Thoracic aorta endothelial cell (primary cell): ENCODE results near the gene ZDHHC4. TPM values are rescaled to one million over a fixed set of nuclear protein-coding genes. Genes with fewer than 3 reads are reported as not detected.

Source experiments
- total RNA-seq: library from RNA; depleted of rRNA; stranded (reverse); fragments of >200 nt; gene quantifications from 2 replicates; pipeline ENCODE4 v1.2.3, GENCODE V29; 2012

ZDHHC4 gene
- total RNA-seq: 30.7 and 33.9 TPM in 2 replicates

GRCh38 chr7:6577369-6578113 lies at the start of gene ZDHHC4:
Gene ZDHHC4, plus strand, starts transcription at chr7:6577454. Its CDS starts 3,108 bp downstream, at chr7:6580562.

GRCh38 chr7:6551016-6551511 lies 26.2 kb upstream of the ZDHHC4 start, which contains the start of gene GRID2IP:
Gene GRID2IP, minus strand, starts transcription at chr7:6551461. Its CDS starts 25 bp downstream, at chr7:6551436.

DNA sequence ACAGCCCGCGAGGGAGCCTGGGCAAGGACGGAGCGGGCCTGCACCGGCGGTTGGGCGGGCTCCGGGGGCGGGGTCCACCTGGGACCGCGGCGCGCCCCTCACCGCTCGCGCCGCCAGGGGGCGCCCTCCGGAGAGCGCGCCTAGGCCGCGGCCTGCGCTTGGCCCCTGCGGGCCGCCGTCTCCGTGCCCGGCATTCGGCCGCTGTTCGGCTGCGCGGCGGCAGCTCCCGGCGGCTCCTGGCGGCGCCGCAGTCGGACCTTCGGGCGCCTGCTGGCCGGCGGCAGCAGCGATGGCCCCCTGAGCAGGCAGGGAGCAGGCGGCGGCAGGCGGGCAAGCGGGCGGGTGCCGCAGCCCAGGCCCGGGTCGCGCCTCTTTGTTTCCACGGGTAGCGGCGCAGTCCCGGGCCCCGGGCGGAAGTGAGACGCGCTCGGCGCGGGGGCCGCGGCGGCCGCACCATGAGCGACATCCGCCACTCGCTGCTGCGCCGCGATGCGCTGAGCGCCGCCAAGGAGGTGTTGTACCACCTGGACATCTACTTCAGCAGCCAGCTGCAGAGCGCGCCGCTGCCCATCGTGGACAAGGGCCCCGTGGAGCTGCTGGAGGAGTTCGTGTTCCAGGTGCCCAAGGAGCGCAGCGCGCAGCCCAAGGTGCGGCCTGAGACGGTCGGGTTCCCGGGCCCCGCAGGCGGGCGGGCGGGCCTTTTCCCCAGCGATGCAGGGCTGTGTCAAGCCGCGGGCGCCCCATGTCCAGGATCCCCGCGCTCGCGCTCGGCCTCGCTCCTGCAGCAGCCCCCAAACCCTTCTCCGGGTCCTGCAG lies 12.8 kb downstream of the ZDHHC4 start, which contains the start of gene INTS15:
INTS15 (plus strand) TSS at position 193 of the 816 bp plus-strand sequence; CDS start at position 456, 263 bp downstream.

DNA sequence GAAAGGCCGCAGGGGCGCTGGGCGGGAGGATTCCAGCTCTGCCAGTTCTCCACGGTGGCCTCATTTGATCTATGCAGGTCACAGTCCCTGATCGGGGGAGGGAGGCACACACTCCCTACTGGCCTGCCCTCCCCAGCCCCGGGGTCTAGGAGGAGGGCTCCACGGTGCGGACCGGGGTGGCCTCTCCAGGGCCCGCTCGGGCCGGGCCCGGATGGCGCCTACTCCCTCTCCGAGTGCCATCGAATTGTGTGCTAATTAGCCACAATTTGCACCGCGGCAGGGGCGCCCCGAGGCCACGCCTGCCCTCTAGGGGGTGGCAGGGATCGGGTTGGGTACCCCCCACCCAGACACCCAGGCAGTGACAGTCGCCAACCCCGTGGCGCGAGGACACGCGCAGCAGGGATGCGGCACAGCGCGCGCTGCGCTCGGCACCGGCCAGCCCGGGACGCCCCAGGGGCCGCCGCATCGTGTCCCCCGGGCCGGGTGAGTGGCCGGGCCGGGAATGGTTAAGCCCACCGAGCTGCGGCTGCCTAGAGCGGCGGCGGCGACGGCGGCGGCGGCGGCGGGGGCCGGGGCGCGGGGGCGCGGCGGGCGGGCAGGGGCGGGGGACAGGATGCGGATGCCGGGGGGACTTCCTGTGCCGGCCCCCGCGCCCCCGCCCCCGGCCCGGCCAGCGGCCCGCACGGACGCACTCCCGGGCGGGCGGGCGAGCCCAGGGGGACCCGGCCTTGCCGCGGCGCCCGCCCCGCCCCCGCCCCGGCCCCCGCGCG lies 37.9 kb downstream of the ZDHHC4 start, which contains the start of gene ZNF853:
ZNF853 (plus strand) TSS at position 658 of the 770 bp plus-strand sequence. CDS start 565 bp downstream, outside the sequence.

DNA sequence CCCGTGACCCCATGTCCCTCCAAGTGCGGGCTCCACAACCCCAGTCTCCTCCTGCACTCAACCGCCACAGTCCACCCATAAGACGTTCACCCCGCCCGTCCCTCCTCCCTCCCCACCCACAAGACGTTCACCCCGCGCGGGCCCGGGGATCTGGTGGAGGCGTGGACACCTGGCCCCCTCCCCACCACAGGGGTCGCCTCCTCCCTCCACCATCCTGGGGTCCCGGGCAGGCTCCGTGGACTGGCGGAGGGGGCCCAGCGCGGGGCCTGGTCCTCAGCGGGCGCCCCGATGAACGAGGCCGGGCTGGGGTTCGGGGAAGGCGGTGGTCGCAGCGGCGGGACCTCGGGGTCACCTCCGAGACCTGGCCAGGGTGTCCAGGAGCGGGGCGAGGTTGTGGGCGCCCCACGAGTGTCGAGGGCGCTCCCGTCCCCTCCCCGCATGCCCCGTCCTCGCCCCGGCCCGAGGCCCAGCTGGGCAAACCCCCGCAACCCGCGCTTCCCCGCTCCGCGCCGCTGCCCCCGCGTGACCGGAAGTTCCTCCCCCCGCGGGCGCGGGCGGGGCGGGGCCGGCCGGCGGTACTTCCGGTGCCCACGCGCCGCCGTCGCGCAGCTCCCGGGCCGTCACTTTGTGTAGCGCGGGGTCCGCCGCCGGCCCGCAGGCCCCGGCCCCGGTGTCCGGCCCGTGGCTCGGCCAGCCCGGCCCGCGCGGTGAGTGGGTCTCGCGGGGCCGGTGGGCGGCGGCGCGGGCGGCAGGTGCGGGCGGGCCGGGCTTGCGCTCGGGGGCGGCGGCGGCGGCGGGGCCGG lies 59.7 kb downstream of the ZDHHC4 start, which contains the start of gene ZNF316:
ZNF316 (plus strand) TSS at position 578 of the 803 bp plus-strand sequence. CDS start 5,092 bp downstream, outside the sequence.

Other genes with a start within 250 kb of the ZDHHC4 start
- 13.7 and 17.2 TPM in 2 replicates for gene FAM220A, start 228.5 kb upstream of the ZDHHC4 start, total RNA-seq
- gene RAC1, start 202.9 kb upstream of the ZDHHC4 start, total RNA-seq: 130 and 147 TPM in 2 replicates
- gene DAGLB, start 129.5 kb upstream of the ZDHHC4 start, total RNA-seq: 16.9 and 19.8 TPM in 2 replicates
- gene KDELR2, start 93.3 kb upstream of the ZDHHC4 start, total RNA-seq: 169 and 209 TPM in 2 replicates
- not detected in 2 replicates for gene GRID2IP, start 26.0 kb upstream of the ZDHHC4 start, total RNA-seq
- 19.2 and 26.7 TPM in 2 replicates for gene INTS15, start 12.6 kb downstream of the ZDHHC4 start, total RNA-seq
- gene ZNF853, start 38.2 kb downstream of the ZDHHC4 start, total RNA-seq: 0.13 and 0.14 TPM in 2 replicates
- gene ZNF316, start 59.9 kb downstream of the ZDHHC4 start, total RNA-seq: 11.1 and 13.0 TPM in 2 replicates
- gene ZNF12, start 129.5 kb downstream of the ZDHHC4 start, total RNA-seq: 20.2 and 21.3 TPM in 2 replicates
- not detected in 2 replicates for gene RSPH10B2, start 176.6 kb downstream of the ZDHHC4 start, total RNA-seq
- gene CCZ1B, start 248.8 kb downstream of the ZDHHC4 start, total RNA-seq: 69.1 and 113 TPM in 2 replicates